K562 (cell line): ENCODE results near the gene ATP2A2. TPM values are rescaled to one million over a fixed set of nuclear protein-coding genes. Genes with fewer than 3 reads are reported as not detected.

Experiments used
- CBFB ChIP-seq: sonication (generic); formaldehyde crosslinking; IDR thresholded peaks from 2 replicates; pipeline ENCODE4 v1.4.0; 2020; ENCODE audit warnings: mild to moderate bottlenecking, missing genetic modification reagents
- CHCHD3 ChIP-seq: fragments of 250-450 bp; sonication (Bioruptor Pico); IDR thresholded peaks from 2 replicates; pipeline ENCODE4 v2.1.2; 2022; ENCODE audit warnings: mild to moderate bottlenecking
- CLOCK ChIP-seq: fragments of 250-450 bp; sonication (Bioruptor Pico); IDR thresholded peaks from 2 replicates; pipeline ENCODE4 v1.4.0; 2020; ENCODE audit warnings: mild to moderate bottlenecking, moderate library complexity, borderline replicate concordance
- CREBBP ChIP-seq: IDR thresholded peaks from one replicate; pipeline ENCODE4 v1.6.1; 2012; ENCODE audit warnings: low read depth, mild to moderate bottlenecking, control low read depth, inconsistent platforms, low read length
- ETV1 ChIP-seq: fragments of 450-650 bp; conservative IDR thresholded peaks from 2 replicates; pipeline ENCODE4 v1.6.1; 2016; ENCODE audit warnings: missing genetic modification characterization, control low read depth, low read depth, missing compliant biosample characterization
- HCFC1 ChIP-seq: IDR thresholded peaks from 2 replicates; pipeline ENCODE4 v1.6.1; 2012; ENCODE audit warnings: low read depth, low read length, improper control_type of control experiment
- MYC ChIP-seq, 2 experiments: fragments of 250-450 bp in 1 of 2; sonication (Bioruptor Pico) in 1 of 2; IDR thresholded peaks; 2 replicates each; pipeline versions ENCODE4 v1.5.1 to v1.6.1; 2012 to 2021; ENCODE audit warnings: low read depth in 2 of 2, borderline replicate concordance in 1 of 2, improper control_type of control experiment in 1 of 2, low read length in 1 of 2, mild to moderate bottlenecking in 1 of 2, moderate library complexity in 1 of 2
- NFE2 ChIP-seq: IDR thresholded peaks from 2 replicates; pipeline ENCODE4 v1.6.1; 2014; ENCODE audit warnings: antibody characterized with exemption, low read depth
- NFIC ChIP-seq: fragments of 450-650 bp; IDR thresholded peaks from 2 replicates; pipeline ENCODE4 v1.6.1; 2017; ENCODE audit warnings: mild to moderate bottlenecking, inconsistent platforms
- PPARD ChIP-seq: fragments of 250-450 bp; sonication (Bioruptor Pico); IDR thresholded peaks from 2 replicates; pipeline ENCODE4 v1.8.0; 2022; ENCODE audit warnings: inconsistent platforms, mild to moderate bottlenecking, moderate library complexity
- SMARCC2 ChIP-seq: fragments of 450-650 bp; IDR thresholded peaks from 2 replicates; pipeline ENCODE4 v1.6.1; 2017; ENCODE audit warnings: antibody characterized with exemption, moderate library complexity, mild to moderate bottlenecking, low read depth
- SMC3 ChIP-seq: conservative IDR thresholded peaks from 2 replicates; pipeline ENCODE4 v1.6.1; 2011; ENCODE audit warnings: low read depth, low read length, improper control_type of control experiment; ENCODE audit not compliant: insufficient read depth
- ZBTB26 ChIP-seq: fragments of 450-650 bp; formaldehyde crosslinking; IDR thresholded peaks from 2 replicates; pipeline ENCODE4 v1.4.0; 2022; ENCODE audit warnings: missing genetic modification characterization
- ZNF431 ChIP-seq: sonication (generic); formaldehyde crosslinking; IDR thresholded peaks from 2 replicates; pipeline ENCODE4 v1.8.0; 2022; ENCODE audit warnings: mild to moderate bottlenecking, missing genetic modification reagents
- ZNF444 ChIP-seq: fragments of 250-450 bp; sonication (Bioruptor Pico); IDR thresholded peaks from 2 replicates; pipeline ENCODE4 v1.4.0; 2020; ENCODE audit warnings: mild to moderate bottlenecking, moderate library complexity
- ZNF561 ChIP-seq: fragments of 450-650 bp; formaldehyde crosslinking; conservative IDR thresholded peaks from 2 replicates; pipeline ENCODE4 v1.4.0; 2020; ENCODE audit warnings: mild to moderate bottlenecking, moderate library complexity
- polyA plus RNA-seq, 8 experiments: library from polyadenylated mRNA; depleted of rRNA in 4 of 8; stranded (reverse) in 5 of 8; unstranded in 3 of 8; fragments of >200 nt; fragmentation: Nextera tagmentation in 2 of 8; fragmentation: Illumina TruSeq in 1 of 8; extraction: Ambion mirVana in 2 of 8; extraction: Trizol in 1 of 8; gene quantifications; 2 replicates each; pipeline versions ENCODE4 v1.2.1 to v1.2.3, GENCODE V29; 2011 to 2014; ENCODE audit warnings: inconsistent platforms in 1 of 8, missing spikeins in 1 of 8
- total RNA-seq, 7 experiments: library from RNA; depleted of rRNA in 6 of 7; stranded (reverse); fragments of >200 nt in 6 of 7; fragmentation: Illumina TruSeq in 2 of 7; extraction: Trizol in 2 of 7; gene quantifications; 2 replicates each; pipeline versions ENCODE4 v1.2.1 to v1.2.3, GENCODE V29; 2011 to 2021; ENCODE audit warnings: low replicate concordance in 1 of 7
- TF ChIP-seq, protein P1 (sequence below), 2 experiments: fragments of 450-650 bp in 1 of 2; IDR thresholded peaks; 2 replicates each; pipeline ENCODE4 v1.6.1; 2011 to 2017; ENCODE audit warnings: low read depth in 2 of 2, antibody characterized with exemption in 1 of 2, borderline replicate concordance in 1 of 2, low read length in 1 of 2, mild to moderate bottlenecking in 1 of 2, mixed read lengths in 1 of 2; ENCODE audit not compliant: control insufficient read depth in 1 of 2
- TF ChIP-seq, protein P2 (sequence below): sonication (generic); formaldehyde crosslinking; IDR thresholded peaks from 2 replicates; pipeline ENCODE4 v1.8.1; 2023; ENCODE audit warnings: mild to moderate bottlenecking, missing genetic modification reagents

The ATP2A2 gene
- total and polyA plus RNA-seq, 9 of the 15 experiments (the other 6 are each of a cell fraction or from before 2014, with no cell fraction given): 5.2 to 205 (median 51.6) TPM

- TF ChIP-seq, protein P1, sequence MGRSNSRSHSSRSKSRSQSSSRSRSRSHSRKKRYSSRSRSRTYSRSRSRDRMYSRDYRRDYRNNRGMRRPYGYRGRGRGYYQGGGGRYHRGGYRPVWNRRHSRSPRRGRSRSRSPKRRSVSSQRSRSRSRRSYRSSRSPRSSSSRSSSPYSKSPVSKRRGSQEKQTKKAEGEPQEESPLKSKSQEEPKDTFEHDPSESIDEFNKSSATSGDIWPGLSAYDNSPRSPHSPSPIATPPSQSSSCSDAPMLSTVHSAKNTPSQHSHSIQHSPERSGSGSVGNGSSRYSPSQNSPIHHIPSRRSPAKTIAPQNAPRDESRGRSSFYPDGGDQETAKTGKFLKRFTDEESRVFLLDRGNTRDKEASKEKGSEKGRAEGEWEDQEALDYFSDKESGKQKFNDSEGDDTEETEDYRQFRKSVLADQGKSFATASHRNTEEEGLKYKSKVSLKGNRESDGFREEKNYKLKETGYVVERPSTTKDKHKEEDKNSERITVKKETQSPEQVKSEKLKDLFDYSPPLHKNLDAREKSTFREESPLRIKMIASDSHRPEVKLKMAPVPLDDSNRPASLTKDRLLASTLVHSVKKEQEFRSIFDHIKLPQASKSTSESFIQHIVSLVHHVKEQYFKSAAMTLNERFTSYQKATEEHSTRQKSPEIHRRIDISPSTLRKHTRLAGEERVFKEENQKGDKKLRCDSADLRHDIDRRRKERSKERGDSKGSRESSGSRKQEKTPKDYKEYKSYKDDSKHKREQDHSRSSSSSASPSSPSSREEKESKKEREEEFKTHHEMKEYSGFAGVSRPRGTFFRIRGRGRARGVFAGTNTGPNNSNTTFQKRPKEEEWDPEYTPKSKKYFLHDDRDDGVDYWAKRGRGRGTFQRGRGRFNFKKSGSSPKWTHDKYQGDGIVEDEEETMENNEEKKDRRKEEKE (IDR thresholded peaks at IDR 0.05; ENCODE audit: borderline replicate concordance in 1 of 2, control insufficient read depth in 1 of 2, low read depth in 2 of 2, low read length in 1 of 2): no peak
- TF ChIP-seq ZNF444 (no peak), SMC3 (0 out of 2 replicates have a peak, but pooled peaks have one; percentile 35), NFIC (no peak), MYC (IDR thresholded peaks at IDR 0.05; ENCODE audit: low read depth, low read length) (0 out of 2 replicates have a peak, but pooled peaks have one; percentile 16), MYC (CRISPR knock-in tag; IDR thresholded peaks at IDR 0.05; ENCODE audit: borderline replicate concordance, low read depth) (no peak), CBFB (CRISPR knock-in tag) (no peak), CHCHD3 (CRISPR knock-in tag) (no peak), SMARCC2 (no peak), CREBBP (no peak), CLOCK (CRISPR knock-in tag) (no peak), ZBTB26 (CRISPR knock-in tag) (no peak), PPARD (CRISPR knock-in tag) (no peak), NFE2 (0 out of 2 replicates have a peak, but pooled peaks have one; percentile 11), ETV1 (tag) (no peak), ZNF431 (CRISPR knock-in tag) (no peak), HCFC1 (no peak), ZNF561 (CRISPR knock-in tag) (no peak)
- TF ChIP-seq, protein P2, sequence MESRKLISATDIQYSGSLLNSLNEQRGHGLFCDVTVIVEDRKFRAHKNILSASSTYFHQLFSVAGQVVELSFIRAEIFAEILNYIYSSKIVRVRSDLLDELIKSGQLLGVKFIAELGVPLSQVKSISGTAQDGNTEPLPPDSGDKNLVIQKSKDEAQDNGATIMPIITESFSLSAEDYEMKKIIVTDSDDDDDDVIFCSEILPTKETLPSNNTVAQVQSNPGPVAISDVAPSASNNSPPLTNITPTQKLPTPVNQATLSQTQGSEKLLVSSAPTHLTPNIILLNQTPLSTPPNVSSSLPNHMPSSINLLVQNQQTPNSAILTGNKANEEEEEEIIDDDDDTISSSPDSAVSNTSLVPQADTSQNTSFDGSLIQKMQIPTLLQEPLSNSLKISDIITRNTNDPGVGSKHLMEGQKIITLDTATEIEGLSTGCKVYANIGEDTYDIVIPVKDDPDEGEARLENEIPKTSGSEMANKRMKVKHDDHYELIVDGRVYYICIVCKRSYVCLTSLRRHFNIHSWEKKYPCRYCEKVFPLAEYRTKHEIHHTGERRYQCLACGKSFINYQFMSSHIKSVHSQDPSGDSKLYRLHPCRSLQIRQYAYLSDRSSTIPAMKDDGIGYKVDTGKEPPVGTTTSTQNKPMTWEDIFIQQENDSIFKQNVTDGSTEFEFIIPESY (CRISPR knock-in tag): no peak
Measured at GRCh38 chr12:110355073-110355472, 74.0 kb downstream of the ATP2A2 start (continued).
